Pancreas (tissue), 10 donors: Measurements from ENCODE around the gene AKAP6. TPM values are rescaled to one million over a fixed set of nuclear protein-coding genes. Genes with fewer than 3 reads are reported as not detected.

Experiments used
- ATAC-seq, 4 donors: fragments of 200-7000 bp; cut with Tn5 transposase; one replicate each; pipeline versions ENCODE4 v1.8.0 to v1.9.1; 2020; ENCODE audit warnings: mild to moderate bottlenecking in 4 of 4, moderate library complexity in 4 of 4
- DNase-seq, 6 donors: peaks; one replicate each; pipeline ENCODE4 v3.0.0-alpha.2; 2020
- FAIRE-seq: peaks from 2 replicates; lab custom pipeline; 2012; peaks lifted over from hg19 to GRCh38; lab: Jason Lieb, UNC
- H3K27ac ChIP-seq, 4 donors: fragments of 200-600 bp; sonication (generic); 1 replicate in 3 of 4; 2 replicates in 1 of 4; pipeline versions ENCODE4 v1.5.0 to v1.8.0; 2020
- H3K27me3 ChIP-seq, 4 donors: fragments of 200-600 bp; one replicate each; pipeline ENCODE4 v1.8.0; 2021
- H3K36me3 ChIP-seq, 3 donors: fragments of 200-600 bp; sonication (generic) in 1 of 3; one replicate each; pipeline versions ENCODE4 v1.5.0 to v1.8.0; 2020 to 2021
- H3K4me1 ChIP-seq, 3 donors: fragments of 200-600 bp; one replicate each; pipeline ENCODE4 v1.8.0; 2021
- H3K4me3 ChIP-seq, 4 donors: fragments of 200-600 bp; sonication (generic) in 2 of 4; one replicate each; pipeline versions ENCODE4 v1.5.0 to v1.8.0; 2020 to 2021
- H3K9me3 ChIP-seq, 4 donors: fragments of 200-600 bp; one replicate each; pipeline ENCODE4 v1.8.0; 2021
- CTCF ChIP-seq, 4 donors: fragments of 200-600 bp; sonication (generic) in 3 of 4; IDR thresholded peaks; one replicate each; pipeline versions ENCODE4 v1.5.0 to v1.8.0; 2021; ENCODE audit warnings: antibody characterized with exemption in 4 of 4
- WGBS, 2 donors: extraction: QIAGEN DNeasy Blood & Tissue Kit; methylation state at CpG; one replicate each; pipeline ENCODE4 v1.1.7; 2013; 5-methylcytosine and 5-hydroxymethylcytosine counted together
- intact Hi-C, 3 donors: fragments of 100-400 bp; cut with DNase I; formaldehyde crosslinking; loops; one replicate each; pipeline versions ENCODE4 v1.11.1 to v1.14.2; 2022
- polyA plus RNA-seq, 2 donors: library from polyadenylated mRNA; stranded (reverse); fragments of 200-250 nt; gene quantifications; one replicate each; pipeline ENCODE4 v1.2.3, GENCODE V29; 2013
- total RNA-seq, 6 donors: library from RNA; stranded (reverse); fragmentation: NEBNext Ultra II Directional in 4 of 6; extraction: Animal tissue kit (Norgen Biotek cat#: 25700) in 4 of 6; gene quantifications; one replicate each; pipeline versions ENCODE4 v1.2.1 to v1.2.4, GENCODE V29; 2021 to 2023
- donor health status: healthy with polysubstance abuse.
- donor health status: DM: no; HTN: no; CAD: no; lungs with moderate emphysema.
- donor health status: DM: no; HTN: no; CAD: no.
- donor health status: control.
- donor health status: control.
- donor health status: Bipolar disorder and iron deficiency.
- donor health status: DM: yes; HTN: yes; CAD: no.
- donor health status: DM: no; HTN: no; CAD: no.
- donor health status: DM: no; HTN: no; CAD: no.
- donor health status: DM: yes; HTN: yes; CAD: no.

AKAP6 gene
- total and polyA plus RNA-seq, 8 donors: 0.34 to 2.2 (median 1.8) TPM

- H3K9me3 ChIP-seq: no peaks in the 10 kb centered on the region
- H3K36me3 ChIP-seq: no peaks in the 10 kb centered on the region
- H3K27me3 ChIP-seq: no peaks in the 10 kb centered on the region
- intact Hi-C loops: no loop called here
- no peak for FAIRE-seq
- no peaks in the 10 kb centered on the region for H3K4me1 ChIP-seq
- no peak for DNase-seq
- no peak for TF ChIP-seq CTCF (IDR thresholded peaks at IDR 0.05)
- no peak overlapping the region for H3K4me3 ChIP-seq
- H3K27ac ChIP-seq: no peak overlapping the region
- ATAC-seq: no peak
Observed at GRCh38 chr14:32820682-32821081, 491.6 kb downstream of the AKAP6 start.

GRCh38 chr14:32821964-32822653 lies 493.0 kb downstream of the AKAP6 start:
- FAIRE-seq (no peak), DNase-seq (no peak), ATAC-seq (no peak)
- H3K27ac ChIP-seq: no peak overlapping the region
- no peaks in the 10 kb centered on the region for H3K4me1 ChIP-seq
- intact Hi-C loops: no loop called here
- H3K27me3 ChIP-seq: no peaks in the 10 kb centered on the region
- H3K9me3 ChIP-seq: no peaks in the 10 kb centered on the region
- no peak for TF ChIP-seq CTCF (IDR thresholded peaks at IDR 0.05)
- H3K4me3 ChIP-seq: no peak overlapping the region
- WGBS, 2 donors: 82 to 91% methylated on average over 7 of the region's 7 CpGs
- no peaks in the 10 kb centered on the region for H3K36me3 ChIP-seq

- FAIRE-seq: no peak
- 74 to 76% methylated on average over 5 of the region's 5 CpGs for WGBS, 2 donors
- no peak for DNase-seq
- no peak for ATAC-seq
- H3K9me3 ChIP-seq: no peaks in the 10 kb centered on the region
- no peak overlapping the region for H3K27ac ChIP-seq
- TF ChIP-seq CTCF (IDR thresholded peaks at IDR 0.05): no peak
- no peak overlapping the region for H3K4me3 ChIP-seq
- H3K4me1 ChIP-seq: no peaks in the 10 kb centered on the region
- intact Hi-C loops: no loop called here
- H3K27me3 ChIP-seq: no peaks in the 10 kb centered on the region
- no peaks in the 10 kb centered on the region for H3K36me3 ChIP-seq
Observed at GRCh38 chr14:32823706-32824105, 494.6 kb downstream of the AKAP6 start.

- no peaks in the 10 kb centered on the region for H3K27me3 ChIP-seq
- ATAC-seq (no peak), FAIRE-seq (no peak), DNase-seq (no peak)
- TF ChIP-seq CTCF (IDR thresholded peaks at IDR 0.05): no peak
- intact Hi-C loops: no loop called here
- no peaks in the 10 kb centered on the region for H3K4me1 ChIP-seq
- H3K27ac ChIP-seq: no peak overlapping the region
- H3K9me3 ChIP-seq: no peaks in the 10 kb centered on the region
- no peak overlapping the region for H3K4me3 ChIP-seq
- H3K36me3 ChIP-seq: no peaks in the 10 kb centered on the region
- WGBS, 2 donors: 73 to 80% methylated on average over 3 of the region's 3 CpGs
Observed at GRCh38 chr14:32824195-32824594, 495.1 kb downstream of the AKAP6 start.

- H3K27ac ChIP-seq: no peak overlapping the region
- no peak for FAIRE-seq
- H3K4me3 ChIP-seq: no peak overlapping the region
- TF ChIP-seq CTCF (IDR thresholded peaks at IDR 0.05): no peak
- H3K4me1 ChIP-seq: no peaks in the 10 kb centered on the region
- no peak for ATAC-seq
- H3K36me3 ChIP-seq: no peaks in the 10 kb centered on the region
- no peak for DNase-seq
- no peaks in the 10 kb centered on the region for H3K9me3 ChIP-seq
- intact Hi-C loops: no loop called here
- WGBS, 2 donors: 74 to 80% methylated on average over 4 of the region's 4 CpGs
- no peaks in the 10 kb centered on the region for H3K27me3 ChIP-seq
Observed at GRCh38 chr14:32825058-32825457, 496.0 kb downstream of the AKAP6 start.
